GM19467 (cell line): Measurements from ENCODE around the gene CTNNA2.
"Not testable (repeated sequence)": the region's sequence is repeated elsewhere in the genome, so short reads cannot be mapped to it uniquely, and the experiment has no call there.

Source experiments
- ATAC-seq: cut with Tn5 transposase; IDR thresholded peaks from one replicate; pipeline ENCODE4 v1.9.1; 2021; ENCODE audit warnings: mild to moderate bottlenecking, moderate library complexity; ENCODE audit not compliant: unreplicated experiment

The CTNNA2 gene

DNA sequence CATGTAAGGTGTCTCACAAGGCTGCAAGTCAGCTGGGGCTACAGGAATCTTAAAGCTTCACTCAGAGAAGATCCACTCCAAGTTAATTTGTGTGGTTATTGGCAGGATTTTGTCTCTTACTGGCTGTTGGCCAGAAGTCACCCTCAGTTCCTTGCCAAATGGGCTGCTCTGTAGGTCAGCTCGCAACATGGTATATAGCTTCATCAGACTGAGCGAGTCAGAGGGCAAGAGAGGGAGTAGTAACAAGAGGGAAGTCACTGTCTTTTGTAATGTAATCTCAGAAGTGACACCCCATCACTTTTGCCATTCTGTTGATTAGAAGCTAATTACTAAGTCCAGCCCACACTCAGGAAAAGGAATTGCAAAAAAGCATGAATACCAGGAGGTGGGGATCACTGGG lies 672.2 kb downstream of the CTNNA2 start:
- ATAC-seq, result no peak

- no peak for ATAC-seq
Measured at GRCh38 chr2:80186262-80186661, 673.4 kb downstream of the CTNNA2 start.

- no peak for ATAC-seq
Measured at GRCh38 chr2:80187156-80187555, 674.3 kb downstream of the CTNNA2 start.

DNA sequence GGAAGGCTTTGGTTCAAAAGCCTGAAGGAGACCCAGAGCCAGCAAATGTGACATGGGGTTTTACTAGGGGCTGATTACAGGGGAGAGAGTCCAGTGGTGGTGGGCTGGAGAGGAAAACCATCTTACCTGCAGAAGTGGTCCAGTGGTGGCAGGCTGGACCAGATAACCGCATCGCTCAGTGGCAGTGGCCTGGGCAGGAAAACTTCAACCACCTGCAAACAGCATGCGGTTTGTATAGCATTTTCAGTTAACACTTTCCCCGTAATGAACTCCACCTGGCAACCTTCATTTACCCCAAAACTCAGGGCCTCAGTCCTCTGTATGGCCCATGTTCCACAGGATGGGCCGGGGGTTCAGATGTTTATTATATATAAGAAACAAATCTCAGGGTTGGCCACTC lies 677.3 kb downstream of the CTNNA2 start:
- no peak for ATAC-seq

DNA sequence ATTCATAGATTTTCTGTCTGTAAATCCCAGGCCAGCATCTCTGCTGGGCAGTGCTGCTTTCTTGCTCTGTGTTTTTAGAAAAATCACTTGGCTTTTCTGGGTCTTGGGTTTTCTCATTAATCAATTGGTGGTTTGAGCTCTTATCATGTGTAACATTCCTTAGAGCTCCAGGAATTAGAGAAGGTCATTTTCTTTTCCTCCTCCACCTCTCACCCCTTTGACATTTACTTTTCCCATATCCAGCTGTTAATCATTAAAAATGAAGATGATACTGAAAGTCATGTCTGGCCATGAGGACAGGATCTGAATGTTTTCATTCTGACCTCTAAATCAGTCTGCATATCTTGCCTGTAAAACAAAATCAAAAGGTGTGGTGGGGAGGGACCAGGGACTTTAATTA lies 680.7 kb downstream of the CTNNA2 start:
- no peak for ATAC-seq

DNA sequence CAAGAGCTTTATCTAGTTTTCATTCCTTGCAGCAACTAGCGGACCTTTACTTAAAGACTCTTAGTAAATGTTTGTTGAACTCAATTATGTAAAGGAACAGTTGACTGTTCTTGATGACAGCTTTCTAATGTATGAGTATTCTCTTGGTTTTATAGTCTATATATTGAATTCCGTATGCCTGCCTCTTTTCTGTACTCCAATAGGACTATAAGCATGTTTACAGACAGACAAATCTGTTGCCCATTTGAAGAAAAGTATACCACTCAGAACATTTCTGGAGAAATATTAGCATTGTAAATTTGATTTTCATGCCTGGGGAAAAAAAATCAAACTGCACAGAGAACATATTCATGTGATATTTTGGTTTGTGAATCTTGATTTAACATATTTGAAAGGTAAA lies 682.2 kb downstream of the CTNNA2 start:
- no peak for ATAC-seq

DNA sequence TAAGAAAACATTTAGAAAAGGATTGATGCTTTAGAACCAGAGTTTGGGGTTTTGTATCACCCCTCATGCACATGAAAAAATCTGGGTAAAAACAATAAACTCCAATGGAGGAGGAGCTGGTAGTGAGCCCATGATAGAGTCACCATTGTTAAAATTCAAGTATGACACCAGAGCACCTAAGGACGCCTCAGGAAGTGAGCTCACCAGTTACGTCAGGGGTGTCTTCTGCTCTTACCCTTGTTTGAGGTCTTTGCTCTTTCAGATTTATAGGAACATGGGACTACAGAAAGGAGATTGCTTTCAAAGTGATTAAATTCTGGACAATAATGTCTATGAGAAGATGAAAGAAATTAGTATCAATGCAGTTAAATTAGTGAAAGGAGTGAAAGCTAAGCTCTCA lies 685.2 kb downstream of the CTNNA2 start:
- no peak for ATAC-seq

DNA sequence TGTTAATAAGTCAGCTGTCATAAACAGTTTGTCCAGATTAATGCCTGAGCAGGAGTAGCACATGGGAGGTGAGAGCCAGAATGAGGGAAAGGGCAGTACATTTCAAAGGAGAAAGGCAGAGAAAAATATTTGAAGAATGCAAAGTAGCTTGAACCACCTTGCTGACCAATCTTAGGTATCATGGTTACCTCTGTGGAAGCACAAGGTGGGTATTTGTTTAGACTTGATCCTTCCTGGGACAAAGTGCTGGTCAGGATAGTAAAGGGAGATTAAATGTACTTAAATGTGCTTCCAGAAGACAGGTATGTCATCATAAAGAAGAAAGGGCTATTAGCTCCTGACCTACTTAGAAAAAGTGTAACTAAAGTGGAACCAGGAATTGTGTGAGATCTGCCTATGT lies 686.7 kb downstream of the CTNNA2 start:
- ATAC-seq, result no peak

DNA sequence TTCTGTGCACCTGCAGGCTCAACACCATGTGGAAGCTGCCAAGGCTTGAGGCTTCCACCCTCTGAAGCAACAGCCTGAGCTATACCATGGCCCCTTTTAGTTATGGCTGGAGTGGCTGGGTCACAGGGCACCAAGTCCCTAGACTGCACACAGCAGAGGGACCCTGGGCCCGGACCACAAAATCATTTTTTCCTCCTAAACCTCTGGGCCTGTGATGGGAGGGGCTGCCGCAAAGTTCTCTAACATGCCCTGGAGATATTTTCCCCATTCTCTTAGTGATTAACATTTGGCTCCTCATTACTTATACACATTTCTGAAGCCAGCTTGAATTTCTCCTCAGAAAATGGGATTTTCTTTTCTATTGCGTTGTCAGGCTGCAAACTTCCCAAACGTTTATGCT lies 691.1 kb downstream of the CTNNA2 start:
- not testable (repeated sequence) for ATAC-seq

- no peak for ATAC-seq
Measured at GRCh38 chr2:80205498-80205897, 692.6 kb downstream of the CTNNA2 start.

GRCh38 chr2:80209458-80209857 lies 696.6 kb downstream of the CTNNA2 start:
- no peak for ATAC-seq

DNA sequence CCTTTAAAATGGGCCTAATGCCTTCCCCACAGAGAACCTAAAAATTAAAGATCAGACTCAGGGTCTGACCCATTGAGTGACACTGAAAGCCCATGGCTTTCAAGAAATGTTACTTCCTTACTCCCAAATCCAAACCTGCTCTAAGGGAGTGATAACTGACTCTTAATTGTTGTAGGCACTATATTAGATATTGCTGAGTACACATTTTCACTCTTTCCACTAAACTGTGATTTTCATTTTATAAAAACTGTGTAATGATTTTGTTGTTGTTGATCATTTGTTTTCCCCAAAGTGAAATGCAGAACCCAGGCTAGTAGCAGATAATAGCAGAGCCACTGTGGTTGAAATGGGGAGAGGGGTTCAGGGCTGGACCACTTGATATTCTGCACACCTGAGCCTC lies 704.6 kb downstream of the CTNNA2 start:
- ATAC-seq, result no peak

- ATAC-seq, result no peak
Measured at GRCh38 chr2:80222644-80223043, 709.8 kb downstream of the CTNNA2 start.

DNA sequence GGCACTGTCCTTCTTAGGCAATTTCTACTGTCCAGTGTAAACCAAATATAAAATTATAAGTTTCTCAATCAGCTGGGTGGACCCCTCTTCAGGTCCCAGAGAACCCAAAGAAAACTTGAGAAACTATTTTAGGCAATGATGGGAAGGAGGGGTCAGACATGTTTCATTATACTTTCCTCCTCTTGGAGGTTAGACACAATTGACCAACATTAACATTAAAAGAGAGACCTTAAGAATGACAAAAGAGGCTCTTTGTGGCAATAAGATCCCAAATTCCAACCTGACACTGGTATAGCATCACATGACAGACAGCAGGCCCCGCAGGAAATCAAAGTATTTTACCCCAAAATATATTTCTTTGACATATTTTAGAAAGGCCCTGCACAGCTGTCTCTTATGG lies 718.6 kb downstream of the CTNNA2 start:
- no peak for ATAC-seq

DNA sequence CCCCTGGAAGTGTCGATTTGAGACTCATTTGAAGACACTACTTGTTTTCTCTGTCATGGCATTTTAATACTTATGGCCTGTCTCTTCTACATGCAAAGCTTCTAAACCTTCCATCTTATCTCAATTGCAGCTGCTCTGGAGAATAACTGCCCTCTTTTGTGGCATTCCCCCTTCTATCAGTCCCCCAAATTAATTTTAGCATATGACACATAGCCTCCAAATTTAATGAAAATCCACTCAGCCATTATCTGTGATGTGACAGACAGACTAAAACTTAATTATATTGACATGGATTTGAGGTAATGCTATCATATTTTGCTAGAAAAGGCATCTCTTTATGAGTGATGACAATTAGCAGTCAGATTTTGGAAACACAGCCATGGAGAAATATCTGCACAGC lies 720.5 kb downstream of the CTNNA2 start:
- no peak for ATAC-seq

GRCh38 chr2:80238692-80239469 lies 726.0 kb downstream of the CTNNA2 start:
- no peak for ATAC-seq

- ATAC-seq, result no peak
Measured at GRCh38 chr2:80242355-80242910, 729.6 kb downstream of the CTNNA2 start.

DNA sequence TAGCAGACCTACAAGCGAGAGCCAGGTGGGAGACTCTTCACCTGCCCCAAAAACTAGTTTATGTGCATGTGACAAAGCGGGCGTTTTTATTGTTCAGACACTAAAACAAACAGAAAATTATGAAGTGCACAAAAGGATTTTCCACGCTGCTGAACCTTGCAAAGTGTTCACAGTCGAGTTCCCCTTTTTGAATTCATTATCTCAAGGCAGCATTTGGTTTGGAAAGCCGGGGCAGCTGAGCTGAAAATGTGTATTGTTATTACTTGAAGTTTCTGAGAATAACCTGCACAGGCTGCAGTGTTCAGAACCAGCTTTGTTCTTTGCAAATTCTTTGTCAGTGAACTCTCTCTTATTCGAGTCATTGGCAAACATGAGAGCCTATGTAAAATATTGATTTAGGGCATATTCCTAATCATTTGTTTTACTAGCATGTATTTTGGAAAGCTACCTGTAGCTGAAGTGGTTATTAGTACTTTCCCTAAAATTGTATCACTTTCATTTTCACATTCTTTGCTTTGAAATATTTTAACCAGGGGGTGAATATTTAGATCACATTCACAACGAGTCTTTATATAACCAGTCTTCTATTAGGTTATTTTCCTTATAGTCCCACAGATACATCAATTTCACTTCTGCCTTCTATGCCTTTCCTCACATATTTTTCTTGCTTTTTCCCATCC lies 732.2 kb downstream of the CTNNA2 start:
- ATAC-seq, result no peak

- no peak for ATAC-seq
Measured at GRCh38 chr2:80246534-80246933, 733.7 kb downstream of the CTNNA2 start.

GRCh38 chr2:80247339-80247738 lies 734.5 kb downstream of the CTNNA2 start:
- ATAC-seq, result no peak

DNA sequence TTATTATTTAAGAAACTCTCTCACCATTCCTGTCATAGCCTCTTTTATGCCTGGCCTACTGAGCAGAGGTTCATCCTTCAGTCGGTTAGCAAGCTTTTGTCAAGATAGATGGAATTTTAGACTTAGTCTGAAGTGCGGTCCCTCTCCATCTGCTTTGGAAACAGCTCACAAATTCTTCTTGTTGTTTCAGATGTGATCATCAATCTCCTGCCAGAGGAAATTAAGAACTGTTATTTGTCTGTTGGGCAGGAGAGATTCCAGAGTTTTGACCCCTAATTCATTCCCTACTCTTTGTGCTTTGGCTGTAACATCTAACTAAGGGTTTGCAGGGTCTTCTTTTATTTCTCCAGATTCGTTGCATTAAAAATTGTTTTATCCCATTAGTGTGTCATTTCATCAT lies 735.3 kb downstream of the CTNNA2 start:
- no peak for ATAC-seq

DNA sequence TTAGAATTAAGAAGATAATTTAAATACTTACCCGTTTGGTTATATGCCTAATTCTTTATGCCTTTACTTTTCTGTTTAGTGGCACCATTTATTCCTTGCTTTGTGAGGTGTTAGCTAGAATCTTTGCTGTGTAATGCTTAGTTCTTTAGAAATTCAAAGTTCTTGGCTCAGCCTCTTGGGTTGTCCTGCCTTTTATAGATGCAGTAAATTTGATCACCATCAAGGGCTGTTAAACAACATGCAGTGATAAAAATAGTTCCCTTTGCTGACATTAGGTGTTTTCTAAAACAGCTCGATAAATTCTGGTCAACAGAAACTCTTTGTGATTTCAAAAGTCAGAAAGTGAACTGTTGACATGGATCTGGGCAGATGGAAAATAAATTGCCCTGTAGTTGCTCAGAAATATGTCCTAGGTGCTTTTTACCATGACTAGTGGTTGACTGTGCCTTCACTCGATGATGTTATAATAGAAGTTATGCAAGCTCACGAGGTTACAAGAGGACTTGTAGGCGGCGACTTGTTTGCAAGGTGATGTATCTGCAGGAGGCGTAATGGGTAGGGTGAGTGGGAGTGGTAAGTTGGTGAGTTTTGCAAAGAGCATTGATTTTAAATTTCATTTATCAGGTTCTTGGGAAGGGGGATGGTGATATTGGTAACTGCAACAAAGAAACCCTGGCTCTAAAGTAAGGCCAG lies 739.6 kb downstream of the CTNNA2 start:
- no peak for ATAC-seq
